PC-3 (cell line): ENCODE measurements around the gene BORCS8. TPM values are rescaled to one million over a fixed set of nuclear protein-coding genes. Genes with fewer than 3 reads are reported as not detected.
A peak's percentile ranks its signal among the peaks of the same experiment; 100 is the strongest.

ENCODE experiments used
- ATAC-seq: fragments of 200-7000 bp; cut with Tn5 transposase; 2 replicates; pipeline ENCODE4 v1.9.1; 2020; ENCODE audit warnings: mild to moderate bottlenecking, moderate library complexity
- BruUV-seq: library from RNA; stranded (reverse); fragments of 400-500 nt; replicated peaks from 2 replicates; lab custom pipeline; 2021; lab: Mats Ljungman, UMichigan
- CTCF ChIA-PET: fragments of 300-600 bp; sonication (Branson Sonifier 250); formaldehyde crosslinking; loops from one replicate; lab custom pipeline; 2022; ENCODE audit warnings: antibody characterized with exemption; lab: Charles Lee
- POLR2A ChIA-PET: fragments of 300-600 bp; sonication (Branson Sonifier 250); formaldehyde crosslinking; loops from one replicate; lab custom pipeline; 2022; ENCODE audit warnings: antibody characterized with exemption; ENCODE audit not compliant: unreplicated experiment; lab: Charles Lee
- DNase-seq: peaks from one replicate; pipeline ENCODE4 v3.0.0-alpha.2; 2015
- H2AFZ ChIP-seq: fragments of 300-600 bp; sonication (generic); 2 replicates; pipeline ENCODE4 v1.6.0; 2016; ENCODE audit warnings: antibody characterized with exemption, low read length
- H3F3A ChIP-seq: fragments of 300-600 bp; sonication (generic); one replicate; pipeline ENCODE4 v1.6.0; 2017; ENCODE audit warnings: antibody characterized with exemption, low read length, control low read depth, mild to moderate bottlenecking; ENCODE audit not compliant: unreplicated experiment
- H3K27ac ChIP-seq: fragments of 300-600 bp; sonication (generic); 2 replicates; pipeline ENCODE4 v1.5.1; 2016; ENCODE audit warnings: mild to moderate bottlenecking, low read length
- H3K27me3 ChIP-seq: fragments of 300-600 bp; sonication (generic); 2 replicates; pipeline ENCODE4 v1.6.1; 2016; ENCODE audit warnings: low read length, mixed read lengths
- H3K36me3 ChIP-seq: fragments of 300-600 bp; sonication (generic); 2 replicates; pipeline ENCODE4 v1.6.1; 2016; ENCODE audit warnings: low read depth, mixed run types, low read length, mixed read lengths
- H3K4me1 ChIP-seq: fragments of 300-600 bp; sonication (generic); 2 replicates; pipeline ENCODE4 v1.5.1; 2016; ENCODE audit warnings: low read length; ENCODE audit not compliant: insufficient read depth
- H3K4me2 ChIP-seq: fragments of 300-600 bp; sonication (generic); 2 replicates; pipeline ENCODE4 v1.6.0; 2016; ENCODE audit warnings: low read length
- H3K4me3 ChIP-seq: fragments of 300-600 bp; sonication (generic); 2 replicates; pipeline ENCODE4 v1.5.1; 2016; ENCODE audit warnings: mild to moderate bottlenecking, low read length, mixed read lengths
- H3K79me2 ChIP-seq: fragments of 300-600 bp; sonication (generic); 2 replicates; pipeline ENCODE4 v1.6.1; 2017; ENCODE audit warnings: low read length, mixed read lengths
- H3K9ac ChIP-seq: fragments of 300-600 bp; sonication (generic); 2 replicates; pipeline ENCODE4 v1.6.0; 2016; ENCODE audit warnings: mild to moderate bottlenecking, low read length
- H3K9me2 ChIP-seq: fragments of 300-600 bp; sonication (generic); replicated peaks from 2 replicates; pipeline ENCODE4 v1.6.1; 2016; ENCODE audit warnings: mixed run types, low read length, mixed read lengths
- H3K9me3 ChIP-seq: fragments of 300-600 bp; sonication (generic); 2 replicates; pipeline ENCODE4 v1.6.1; 2016; ENCODE audit warnings: low read length, mixed read lengths
- H4K20me1 ChIP-seq: fragments of 300-600 bp; sonication (generic); 2 replicates; pipeline ENCODE4 v1.6.1; 2016; ENCODE audit warnings: low read length, mixed read lengths
- CTCF ChIP-seq: fragments of 300-600 bp; sonication (generic); conservative IDR thresholded peaks from 2 replicates; pipeline ENCODE4 v1.5.1; 2017; ENCODE audit warnings: antibody characterized with exemption, low read depth, mild to moderate bottlenecking, low read length
- EZH2 ChIP-seq: fragments of 300-600 bp; sonication (generic); IDR thresholded peaks from one replicate; pipeline ENCODE4 v1.6.1; 2017; ENCODE audit warnings: antibody characterized with exemption, mild to moderate bottlenecking, low read length; ENCODE audit not compliant: unreplicated experiment
- EZH2phosphoT487 ChIP-seq: fragments of 300-600 bp; sonication (generic); IDR thresholded peaks from 2 replicates; pipeline ENCODE4 v1.6.1; 2018; ENCODE audit warnings: mild to moderate bottlenecking, antibody characterized with exemption, low read length, borderline replicate concordance
- intact Hi-C: fragments of 100-400 bp; cut with micrococcal nuclease; formaldehyde crosslinking; loops from 2 replicates; pipeline ENCODE4 v1.9.0; 2023
- total RNA-seq: library from RNA; depleted of rRNA; stranded (reverse); fragments of >200 nt; gene quantifications from 2 replicates; pipeline ENCODE4 v1.2.3, GENCODE V29; 2014

Gene BORCS8
- total RNA-seq, 1 experiment from 2014 or later: 33.1 TPM

GRCh38 chr19:19185853-19186740 is 5.9 kb downstream of the BORCS8 start:
- intact Hi-C loops: no loop called here
- Histone ChIP-seq H3K36me3 (peaks cover 27% of the 10 kb centered on the region), H3K9ac (no peak overlapping the region), H3K4me1 (no peaks in the 10 kb centered on the region), H2AFZ (no peak overlapping the region), H3K27me3 (no peaks in the 10 kb centered on the region), H3K4me3 (no peak overlapping the region), H3K79me2 (peaks cover 25% of the 10 kb centered on the region), H3F3A (no peaks in the 10 kb centered on the region), H3K9me2 (no peaks in the 10 kb centered on the region), H4K20me1 (no peaks in the 10 kb centered on the region), H3K27ac (no peak overlapping the region), H3K9me3 (no peaks in the 10 kb centered on the region), H3K4me2 (no peak overlapping the region)
- CTCF ChIA-PET: interaction anchor here (0.6 kb wide), 1 partner anchor 342 kb away, joined by 6 read pairs; no protein-coding TSS in a partner anchor
- DNase-seq: peak; percentile 57
- TF ChIP-seq CTCF (peak; percentile 75), EZH2 (no peak)
- no TSS peak for BruUV-seq
- ATAC-seq: peak; percentile 88
- POLR2A ChIA-PET: no interaction called here

DNA sequence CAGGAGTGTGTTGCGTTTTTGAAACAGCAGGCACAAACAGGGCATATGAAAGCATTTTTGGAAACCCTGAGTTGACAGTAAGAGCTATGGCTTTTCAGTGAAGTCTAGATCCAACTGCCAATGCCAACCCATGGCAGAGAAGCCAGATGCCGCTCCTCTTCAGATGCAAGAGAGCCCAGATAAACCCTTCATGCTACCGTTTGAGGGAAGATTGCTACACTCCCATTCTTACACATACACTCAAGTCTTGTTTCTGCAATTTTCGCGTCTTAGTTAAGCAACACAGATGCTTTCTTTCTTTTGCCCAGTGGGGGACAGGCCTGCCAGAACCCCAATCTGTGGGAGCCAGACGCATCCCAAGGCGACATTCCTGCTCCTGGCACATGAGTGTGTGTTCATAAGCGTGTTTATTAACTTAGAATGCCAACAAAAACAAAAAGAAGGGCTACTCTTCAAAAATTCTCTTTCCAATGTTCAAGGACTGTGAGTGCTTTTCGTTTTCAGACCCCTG is 10.4 kb downstream of the BORCS8 start:
- Histone ChIP-seq H3K27ac (no peak overlapping the region), H3K9ac (no peak overlapping the region), H3K4me1 (no peaks in the 10 kb centered on the region), H3K4me2 (no peak overlapping the region), H3K4me3 (no peak overlapping the region), H4K20me1 (no peaks in the 10 kb centered on the region), H3K79me2 (0 out of 2 replicates have a peak, but pooled peaks cover 4% of the 10 kb centered on the region), H3K27me3 (no peaks in the 10 kb centered on the region), H3K9me3 (no peaks in the 10 kb centered on the region), H3F3A (no peaks in the 10 kb centered on the region), H3K9me2 (no peaks in the 10 kb centered on the region), H2AFZ (no peak overlapping the region), H3K36me3 (peaks cover 32% of the 10 kb centered on the region)
- ChIA-PET CTCF (no interaction called here), POLR2A (no interaction called here)
- DNase-seq (no peak), ATAC-seq (no peak)
- TF ChIP-seq EZH2phosphoT487 (no peak), EZH2 (no peak), CTCF (no peak)
- no TSS peak for BruUV-seq
- intact Hi-C loops: no loop called here
